CD4-positive, alpha-beta memory T cell (primary cell): Measurements from ENCODE around the gene A1BG. TPM values are rescaled to one million over a fixed set of nuclear protein-coding genes. Genes with fewer than 3 reads are reported as not detected.

Experiments
- CTCF ChIA-PET: fragments of 350-600 bp; sonication (Branson Sonifier 250); formaldehyde crosslinking; loops from one replicate; lab custom pipeline; 2021; ENCODE audit warnings: inconsistent platforms; ENCODE audit not compliant: partially characterized antibody; lab: Charles Lee
- POLR2A ChIA-PET: fragments of 350-600 bp; sonication (Branson Sonifier 250); formaldehyde crosslinking; loops from one replicate; lab custom pipeline; 2021; ENCODE audit not compliant: partially characterized antibody; lab: Charles Lee
- DNase-seq, 5 donors: peaks; one replicate each; pipeline versions ENCODE4 v3.0.0 to v3.0.0-alpha.2; 2020 to 2022; ENCODE audit warnings: mixed read lengths in 1 of 5
- H3K27ac ChIP-seq: one replicate; pipeline ENCODE4 v1.7.0; 2013; ENCODE audit warnings: low read depth, low read length
- H3K27me3 ChIP-seq: 2 replicates; pipeline ENCODE4 v1.7.0; 2013; ENCODE audit warnings: mild to moderate bottlenecking, low read length, moderate library complexity; ENCODE audit not compliant: insufficient read depth
- H3K36me3 ChIP-seq: 2 replicates; pipeline ENCODE4 v1.7.0; 2013; ENCODE audit warnings: mild to moderate bottlenecking, low read length, moderate library complexity; ENCODE audit not compliant: insufficient read depth
- H3K4me1 ChIP-seq: 2 replicates; pipeline ENCODE4 v1.7.0; 2013; ENCODE audit warnings: mild to moderate bottlenecking, low read length, moderate library complexity; ENCODE audit not compliant: insufficient read depth
- H3K4me3 ChIP-seq, 2 donors: one replicate each; pipeline ENCODE4 v1.7.0; 2013; ENCODE audit warnings: low read length in 2 of 2, mild to moderate bottlenecking in 1 of 2
- H3K9me3 ChIP-seq, 2 donors: one replicate each; pipeline ENCODE4 v1.7.0; 2013; ENCODE audit warnings: low read length in 2 of 2, control low read depth in 1 of 2; ENCODE audit not compliant: control insufficient read depth in 1 of 2
- H3K27ac Mint-ChIP-seq, 7 donors: one replicate each; pipeline ENCODE4 v1.8.0; 2020 to 2021; ENCODE audit warnings: mixed read lengths in 7 of 7, mild to moderate bottlenecking in 6 of 7, inconsistent platforms in 3 of 7, moderate library complexity in 3 of 7
- H3K27me3 Mint-ChIP-seq, 2 donors: one replicate each; pipeline ENCODE4 v1.8.0; 2020 to 2021; ENCODE audit warnings: mixed read lengths in 2 of 2
- H3K36me3 Mint-ChIP-seq, 2 donors: one replicate each; pipeline ENCODE4 v1.8.0; 2020 to 2021; ENCODE audit warnings: mixed read lengths in 2 of 2, inconsistent platforms in 1 of 2, mild to moderate bottlenecking in 1 of 2
- H3K4me1 Mint-ChIP-seq, 4 donors: one replicate each; pipeline ENCODE4 v1.8.0; 2020 to 2021; ENCODE audit warnings: mixed read lengths in 4 of 4, mild to moderate bottlenecking in 1 of 4
- H3K4me3 Mint-ChIP-seq, 8 donors: one replicate each; pipeline ENCODE4 v1.8.0; 2020 to 2021; ENCODE audit warnings: mixed read lengths in 8 of 8, mild to moderate bottlenecking in 7 of 8, moderate library complexity in 6 of 8, inconsistent platforms in 3 of 8
- H3K9me3 Mint-ChIP-seq, 8 donors: one replicate each; pipeline ENCODE4 v1.8.0; 2020 to 2021; ENCODE audit warnings: mixed read lengths in 8 of 8, mild to moderate bottlenecking in 5 of 8, inconsistent platforms in 3 of 8, moderate library complexity in 1 of 8
- intact Hi-C: fragments of 100-400 bp; cut with micrococcal nuclease; formaldehyde crosslinking; loops from one replicate; pipeline ENCODE4 v1.15.1; 2023
- polyA plus RNA-seq, 2 donors: library from polyadenylated mRNA; unstranded; fragments of 300-500 nt; fragmentation: Illumina TruSeq; gene quantifications; one replicate each; pipeline ENCODE4 v1.2.3, GENCODE V29; 2021
- total RNA-seq, 2 experiments: library from RNA; stranded (reverse); gene quantifications; one replicate each; pipeline ENCODE4 v1.2.3, GENCODE V29; 2021

Gene A1BG
- total and polyA plus RNA-seq, 4 experiments from 2014 or later, result 15.8 to 47.9 (median 31.8) TPM

GRCh38 chr19:58307736-58308135, 45.6 kb downstream of the A1BG start:
- ChIA-PET POLR2A (interaction anchor here (1.1 to 3.5 kb wide), 2 partner anchors 19 to 56 kb away, joined by 3 to 26 read pairs; partner anchors contain the start of genes ZNF497 and ZSCAN22), CTCF (interaction anchor here (0.6 to 1.3 kb wide), 2 partner anchors 73 to 118 kb away, joined by 3 to 4 read pairs; partner anchors contain the start of gene ZNF837)
- Mint-ChIP-seq H3K27ac (peak overlapping the region in 5 of 7 donors; percentile 17 to 65 (median 57)), H3K4me1 (peaks cover 34 to 63% (median 50%) of the 10 kb centered on the region in 4 donors), H3K36me3 (peaks cover 61 to 71% of the 10 kb centered on the region in 2 donors), H3K9me3 (peaks cover 0 to 3% (median 0%) of the 10 kb centered on the region in 8 donors), H3K27me3 (no peaks in the 10 kb centered on the region), H3K4me3 (peak overlapping the region in 4 of 8 donors; percentile 17 to 49 (median 30))
- intact Hi-C loops, result loop anchor here (5.0 kb wide), 1 partner anchor 1915 kb away; the partner anchor contains the start of gene ZNF582
- Histone ChIP-seq H3K36me3 (peaks cover 28% of the 10 kb centered on the region), H3K4me1 (peaks cover 31% of the 10 kb centered on the region), H3K27ac (no peak overlapping the region), H3K9me3 (no peaks in the 10 kb centered on the region), H3K4me3 (no peak overlapping the region), H3K27me3 (no peaks in the 10 kb centered on the region)
- no peak for DNase-seq

- Histone ChIP-seq H3K36me3 (peaks cover 16% of the 10 kb centered on the region), H3K27ac (peak overlapping the region; percentile 95), H3K4me3 (peak overlapping the region; percentile 50 to 83), H3K27me3 (no peaks in the 10 kb centered on the region), H3K9me3 (no peaks in the 10 kb centered on the region), H3K4me1 (peaks cover 31% of the 10 kb centered on the region)
- Mint-ChIP-seq H3K27ac (peak overlapping the region; percentile 97 to 100 (median 99)), H3K9me3 (peaks cover 0 to 3% (median 0%) of the 10 kb centered on the region in 8 donors), H3K4me3 (peak overlapping the region; percentile 97 to 100 (median 100)), H3K4me1 (peaks cover 34 to 60% (median 45%) of the 10 kb centered on the region in 4 donors), H3K36me3 (peaks cover 54 to 59% of the 10 kb centered on the region in 2 donors), H3K27me3 (no peaks in the 10 kb centered on the region)
- intact Hi-C loops, result loop anchor here (1.0 to 5.0 kb wide), 13 partner anchors 20 to 1914 kb away; partner anchors contain the start of genes RPS5, ZNF274, ZNF324B and ZNF446
- DNase-seq, result peak in 2 of 5 donors; percentile 18 to 40
- POLR2A ChIA-PET, result interaction anchor here (0.7 to 3.5 kb wide), 10 partner anchors 11 to 169 kb away, joined by 3 to 26 read pairs (median 4); partner anchors contain the start of genes ZNF274, ZNF497, ZNF8 and ZSCAN22
- CTCF ChIA-PET, result interaction anchor here (1.1 to 1.7 kb wide), 3 partner anchors 77 to 214 kb away, joined by 3 to 7 read pairs (median 3); partner anchors contain the start of gene ZNF544
Measured at GRCh38 chr19:58305932-58306323, 47.4 kb downstream of the A1BG start.

GRCh38 chr19:58305065-58305931, 48.0 kb downstream of the A1BG start, which contains the start of gene ERVK3-1:
Gene ERVK3-1 (plus strand): TSS chr19:58305377. CDS start chr19:58312169, 6,792 bp downstream.
- peak within 1 kb of the TSS; percentile 97 to 100 (median 100) for H3K4me3 Mint-ChIP-seq
- CTCF ChIA-PET, result interaction anchor here (1.1 kb wide), 1 partner anchor 92 kb away, joined by 3 read pairs; no protein-coding TSS in a partner anchor
- H3K4me1 Mint-ChIP-seq, result peaks cover 34 to 59% (median 45%) of the 10 kb centered on the region in 4 donors

GRCh38 chr19:58304748-58305064, 48.6 kb downstream of the A1BG start:
- ChIA-PET CTCF (interaction anchor here (1.3 kb wide), 1 partner anchor 215 kb away, joined by 3 read pairs; no protein-coding TSS in a partner anchor), POLR2A (interaction anchor here (0.6 to 3.5 kb wide), 16 partner anchors 12 to 250 kb away, joined by 3 to 26 read pairs (median 6); partner anchors contain the start of genes CHMP2A, ZBTB45, ZNF132 and ZNF274)
- Mint-ChIP-seq H3K4me3 (peak overlapping the region; percentile 97 to 100 (median 100)), H3K4me1 (peaks cover 35 to 55% (median 45%) of the 10 kb centered on the region in 4 donors), H3K27me3 (no peaks in the 10 kb centered on the region), H3K9me3 (peaks cover 0 to 3% (median 0%) of the 10 kb centered on the region in 8 donors), H3K36me3 (peaks cover 57 to 60% of the 10 kb centered on the region in 2 donors), H3K27ac (peak overlapping the region; percentile 97 to 100 (median 99))
- Histone ChIP-seq H3K36me3 (peaks cover 14% of the 10 kb centered on the region), H3K4me3 (peak overlapping the region; percentile 54 to 83), H3K4me1 (peaks cover 31% of the 10 kb centered on the region), H3K27ac (peak overlapping the region; percentile 95), H3K9me3 (no peaks in the 10 kb centered on the region), H3K27me3 (no peaks in the 10 kb centered on the region)
- DNase-seq, result peak in 1 of 5 donors; percentile 2
- intact Hi-C loops, result loop anchor here (1.0 to 5.0 kb wide), 13 partner anchors 22 to 1912 kb away; partner anchors contain the start of genes RPS5, ZNF274, ZNF324B and ZNF446

More at GRCh38 chr19:58305065-58305931, 48.0 kb downstream of the A1BG start, which contains the start of gene ERVK3-1:
- Histone ChIP-seq H3K4me3 (peak within 1 kb of the TSS; percentile 54 to 83), H3K9me3 (no peaks in the 10 kb centered on the region), H3K27me3 (no peaks in the 10 kb centered on the region), H3K27ac (peak within 1 kb of the TSS; percentile 95), H3K4me1 (peaks cover 31% of the 10 kb centered on the region), H3K36me3 (peaks cover 16% of the 10 kb centered on the region)
- peaks cover 0 to 3% (median 0%) of the 10 kb centered on the region in 8 donors for H3K9me3 Mint-ChIP-seq
- peaks cover 57 to 60% of the 10 kb centered on the region in 2 donors for H3K36me3 Mint-ChIP-seq
- DNase-seq, result peak; percentile 93 to 97 (median 95)
- no peaks in the 10 kb centered on the region for H3K27me3 Mint-ChIP-seq
- peak within 1 kb of the TSS; percentile 97 to 100 (median 99) for H3K27ac Mint-ChIP-seq
- POLR2A ChIA-PET, result interaction anchor here (0.6 to 3.5 kb wide), 20 partner anchors 11 to 250 kb away, joined by 3 to 26 read pairs (median 5); partner anchors contain the start of genes CHMP2A, ZBTB45, ZNF132 and ZNF274
- intact Hi-C loops, result loop anchor here (1.0 to 5.0 kb wide), 13 partner anchors 21 to 1913 kb away; partner anchors contain the start of genes RPS5, ZNF274, ZNF324B and ZNF446

DNA sequence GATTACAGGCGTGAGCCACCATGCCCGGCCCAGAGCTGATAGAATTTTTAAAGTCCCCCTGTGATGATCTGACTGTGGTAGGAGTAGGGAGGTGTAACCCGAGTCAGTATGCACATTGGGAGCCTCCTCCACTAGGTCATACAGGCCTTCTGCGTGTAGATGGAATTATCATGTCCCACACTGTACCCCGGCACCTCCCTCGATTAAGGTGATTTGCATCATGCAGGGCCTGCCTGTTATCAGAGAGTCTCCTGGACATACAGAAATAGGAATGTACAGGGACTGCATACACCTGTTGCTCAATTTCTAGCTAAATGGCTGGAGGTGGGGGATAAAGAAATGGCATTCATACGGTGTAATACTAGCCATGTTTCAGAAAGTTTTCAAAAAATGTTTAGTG, 49.0 kb downstream of the A1BG start:
- intact Hi-C loops, result no loop called here
- H3K4me3 ChIP-seq, result no peak overlapping the region
- CTCF ChIA-PET, result interaction anchor here (1.3 kb wide), 1 partner anchor 216 kb away, joined by 3 read pairs; no protein-coding TSS in a partner anchor

GRCh38 chr19:58300620-58301019, 52.7 kb downstream of the A1BG start:
- Mint-ChIP-seq H3K4me1 (peaks cover 10 to 15% (median 14%) of the 10 kb centered on the region in 4 donors), H3K4me3 (no peak overlapping the region), H3K27me3 (no peaks in the 10 kb centered on the region), H3K36me3 (peaks cover 35 to 36% of the 10 kb centered on the region in 2 donors), H3K9me3 (peaks cover 0 to 7% (median 3%) of the 10 kb centered on the region in 8 donors), H3K27ac (no peak overlapping the region)
- Histone ChIP-seq H3K9me3 (peaks cover 0 to under 1% of the 10 kb centered on the region in 2 donors), H3K27ac (no peak overlapping the region), H3K4me3 (no peak overlapping the region), H3K4me1 (peaks cover 8% of the 10 kb centered on the region), H3K27me3 (no peaks in the 10 kb centered on the region), H3K36me3 (no peaks in the 10 kb centered on the region)
- no peak for DNase-seq
- ChIA-PET CTCF (no interaction called here), POLR2A (no interaction called here)
- intact Hi-C loops, result no loop called here

More for the DNA sequence above, 49.0 kb downstream of the A1BG start:
- peaks cover 32 to 50% (median 41%) of the 10 kb centered on the region in 4 donors for H3K4me1 Mint-ChIP-seq
- H3K27me3 Mint-ChIP-seq, result no peaks in the 10 kb centered on the region
- no peak for DNase-seq
- POLR2A ChIA-PET, result interaction anchor here (0.7 to 3.5 kb wide), 8 partner anchors 26 to 216 kb away, joined by 3 to 26 read pairs (median 6); partner anchors contain the start of genes ZBTB45, ZNF274, ZNF497 and ZNF544
- Histone ChIP-seq H3K27ac (peak overlapping the region; percentile 95), H3K9me3 (no peaks in the 10 kb centered on the region), H3K36me3 (peaks cover 10% of the 10 kb centered on the region), H3K4me1 (peaks cover 31% of the 10 kb centered on the region), H3K27me3 (no peaks in the 10 kb centered on the region)
- H3K27ac Mint-ChIP-seq, result peak overlapping the region; percentile 97 to 100 (median 99)
- peaks cover 0 to 3% (median 0%) of the 10 kb centered on the region in 8 donors for H3K9me3 Mint-ChIP-seq
- H3K4me3 Mint-ChIP-seq, result peak overlapping the region in 6 of 8 donors; percentile 97 to 100 (median 100)
- H3K36me3 Mint-ChIP-seq, result peaks cover 54 to 57% of the 10 kb centered on the region in 2 donors
